Activated CD8-positive, alpha-beta memory T cell treated with anti-CD3 and anti-CD28 coated beads for 24 hours (primary cell): ENCODE data around the gene OR2A25.

ENCODE experiments used
- DNase-seq: peaks from one replicate; pipeline ENCODE4 v3.0.0-alpha.2; 2020

The OR2A25 gene

GRCh38 chr7:144085978-144086377 lies 16.4 kb downstream of the OR2A25 start, which contains the start of gene OR2A12:
Gene OR2A12, plus strand, starts transcription at chr7:144086278. Its CDS starts 8,830 bp downstream, at chr7:144095108.
- DNase-seq: no peak

GRCh38 chr7:144086730-144087129 lies 17.1 kb downstream of the OR2A25 start:
- DNase-seq: no peak

- DNase-seq: no peak
Observed at GRCh38 chr7:144087230-144087629, 17.6 kb downstream of the OR2A25 start.

- DNase-seq: no peak
Observed at GRCh38 chr7:144090667-144091066, 21.1 kb downstream of the OR2A25 start.

- DNase-seq: no peak
Observed at GRCh38 chr7:144098776-144099175, 29.2 kb downstream of the OR2A25 start.

GRCh38 chr7:144100607-144101006 lies 31.0 kb downstream of the OR2A25 start:
- no peak for DNase-seq

GRCh38 chr7:144102041-144102440 lies 32.4 kb downstream of the OR2A25 start:
- no peak for DNase-seq

- no peak for DNase-seq
Observed at GRCh38 chr7:144105211-144105610, 35.6 kb downstream of the OR2A25 start.

- DNase-seq: no peak
Observed at GRCh38 chr7:144109283-144109682, 39.7 kb downstream of the OR2A25 start, which contains the start of gene OR2A2. Gene OR2A2, plus strand, starts transcription at chr7:144109583. Its CDS starts 0 bp downstream, at chr7:144109583.

- no peak for DNase-seq
Observed at GRCh38 chr7:144110272-144110671, 40.7 kb downstream of the OR2A25 start.

GRCh38 chr7:144113651-144114050 lies 44.0 kb downstream of the OR2A25 start:
- no peak for DNase-seq

- no peak for DNase-seq
Observed at GRCh38 chr7:144118341-144118740, 48.7 kb downstream of the OR2A25 start.

GRCh38 chr7:144122876-144123275 lies 53.3 kb downstream of the OR2A25 start, which contains the start of gene OR2A14:
Gene OR2A14, plus strand, starts transcription at chr7:144123176. Its CDS starts 5,937 bp downstream, at chr7:144129113.
- DNase-seq: no peak
